Measurements from ENCODE around the gene HTD2. TPM values are rescaled to one million over a fixed set of nuclear protein-coding genes. Genes with fewer than 3 reads are reported as not detected.

HTD2 gene
- total RNA-seq, 1 experiment from 2014 or later = 13.5 TPM

DNA sequence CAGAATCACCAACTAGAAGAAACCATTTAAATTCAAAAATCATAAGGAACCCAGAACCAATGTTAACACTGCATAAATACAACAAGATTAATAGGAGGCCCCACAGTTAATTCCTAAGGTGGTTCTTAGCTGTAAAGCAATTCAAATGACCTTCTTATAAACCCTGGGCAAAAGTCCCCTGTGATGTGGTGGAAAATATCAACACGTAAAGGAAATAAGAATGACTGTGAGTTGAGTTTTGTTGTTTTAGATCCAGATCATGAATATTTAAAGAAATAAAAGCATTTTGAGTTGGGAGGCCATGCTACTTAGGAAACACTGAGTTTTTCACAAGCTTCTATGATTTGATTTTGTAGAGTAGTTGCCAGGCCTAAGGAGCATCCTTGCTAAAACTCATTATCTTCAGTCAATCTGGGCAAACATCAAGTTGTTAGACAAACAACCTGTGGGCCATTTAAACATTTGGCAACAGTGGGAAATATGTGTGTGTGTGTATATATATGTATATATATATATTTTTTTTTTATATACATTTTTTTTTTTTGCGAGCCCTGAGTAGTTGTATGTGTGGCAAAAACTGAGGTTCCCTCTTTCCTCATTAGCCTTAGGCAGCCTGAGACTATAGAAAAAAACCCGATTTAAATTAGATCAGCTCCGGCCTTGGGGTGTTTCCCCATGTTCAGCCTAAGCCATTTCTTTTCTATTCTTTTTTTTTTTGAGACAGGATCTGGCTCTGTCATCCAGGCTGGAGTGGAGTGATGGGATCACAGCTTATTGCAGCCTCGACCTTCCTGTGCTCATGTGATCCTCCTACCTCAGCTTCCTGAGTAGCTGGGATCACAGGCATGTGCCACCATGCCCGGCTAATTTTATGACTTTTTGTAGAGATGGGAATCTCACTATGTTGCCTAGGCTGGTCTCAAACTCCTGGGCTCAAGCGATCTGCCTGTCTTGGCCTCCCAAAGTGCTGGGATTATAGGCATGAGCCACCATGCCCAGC lies 18.4 kb downstream of the HTD2 start:
- Histone ChIP-seq H3K4me1 (ENCODE audit: control insufficient read depth in 1 of 2, insufficient read depth in 2 of 2, low read length in 2 of 2) (no peaks in the 10 kb centered on the region), H3K79me2 (ENCODE audit: insufficient read depth, low read length) (no peaks in the 10 kb centered on the region), H3K9me3 (ENCODE audit: control insufficient read depth in 1 of 2, insufficient read depth in 1 of 2, low read depth in 1 of 2, low read length in 2 of 2) (no peaks in the 10 kb centered on the region), H3K4me2 (ENCODE audit: low read length) (no peak overlapping the region), H3K27ac (ENCODE audit: low read depth, low read length) (no peak overlapping the region), H2AFZ (ENCODE audit: low read depth, low read length, poor library complexity, severe bottlenecking) (no peak overlapping the region), H3K4me3 (replicated peaks in 1 of 2; ENCODE audit: low read depth in 1 of 2, low read length in 2 of 2) (no peak overlapping the region), H3K9ac (ENCODE audit: low read length) (no peak overlapping the region), H3K36me3 (ENCODE audit: control insufficient read depth in 1 of 2, insufficient read depth in 2 of 2, low read length in 2 of 2) (no peaks in the 10 kb centered on the region), H3K9me2 (ENCODE audit: insufficient read depth) (no peaks in the 10 kb centered on the region), H4K20me1 (ENCODE audit: insufficient read depth) (no peaks in the 10 kb centered on the region), H3K27me3 (ENCODE audit: insufficient read depth, low read length) (no peaks in the 10 kb centered on the region)
- ChIA-PET CTCF (interaction anchor here (0.8 to 1.3 kb wide), 2 partner anchors 8 to 16 kb away, joined by 3 read pairs; no protein-coding TSS in a partner anchor), RAD21 (ENCODE audit: low non-redundant PET in 1 of 2, low total read pairs in 2 of 2, uncharacterized antibody in 2 of 2, unreplicated experiment in 2 of 2) (no interaction called here), POLR2A (no interaction called here)
- DNase-seq (ENCODE audit: low read depth, low spot score) (no peak), ATAC-seq (no peak)
- TF ChIP-seq ZFX (IDR thresholded peaks at IDR 0.05) (no peak), ZNF274 (IDR thresholded peaks at IDR 0.05; ENCODE audit: low read depth, low read length) (no peak), POLR2A (IDR thresholded peaks at IDR 0.05; ENCODE audit: borderline replicate concordance, extremely low read depth, insufficient read depth, insufficient read length) (no peak), EZH2phosphoT487 (IDR thresholded peaks at IDR 0.05; ENCODE audit: borderline replicate concordance) (no peak), EZH2 (IDR thresholded peaks at IDR 0.05) (no peak), POLR2AphosphoS5 (IDR thresholded peaks at IDR 0.05; ENCODE audit: low read depth, low read length) (no peak), CEBPB (IDR thresholded peaks at IDR 0.05; ENCODE audit: low read depth) (no peak), EGR1 (IDR thresholded peaks at IDR 0.05; ENCODE audit: low read depth) (no peak), SIN3A (IDR thresholded peaks at IDR 0.05; ENCODE audit: low read depth) (no peak), JUND (IDR thresholded peaks at IDR 0.05) (no peak), RAD21 (IDR thresholded peaks at IDR 0.05; ENCODE audit: low read depth) (no peak), SP1 (IDR thresholded peaks at IDR 0.05; ENCODE audit: low read depth) (no peak), ELF1 (IDR thresholded peaks at IDR 0.05; ENCODE audit: borderline replicate concordance, low read depth) (no peak)
- TF ChIP-seq, protein P1, sequence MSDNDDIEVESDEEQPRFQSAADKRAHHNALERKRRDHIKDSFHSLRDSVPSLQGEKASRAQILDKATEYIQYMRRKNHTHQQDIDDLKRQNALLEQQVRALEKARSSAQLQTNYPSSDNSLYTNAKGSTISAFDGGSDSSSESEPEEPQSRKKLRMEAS (IDR thresholded peaks at IDR 0.05) = no peak
- TF ChIP-seq, protein P2, sequence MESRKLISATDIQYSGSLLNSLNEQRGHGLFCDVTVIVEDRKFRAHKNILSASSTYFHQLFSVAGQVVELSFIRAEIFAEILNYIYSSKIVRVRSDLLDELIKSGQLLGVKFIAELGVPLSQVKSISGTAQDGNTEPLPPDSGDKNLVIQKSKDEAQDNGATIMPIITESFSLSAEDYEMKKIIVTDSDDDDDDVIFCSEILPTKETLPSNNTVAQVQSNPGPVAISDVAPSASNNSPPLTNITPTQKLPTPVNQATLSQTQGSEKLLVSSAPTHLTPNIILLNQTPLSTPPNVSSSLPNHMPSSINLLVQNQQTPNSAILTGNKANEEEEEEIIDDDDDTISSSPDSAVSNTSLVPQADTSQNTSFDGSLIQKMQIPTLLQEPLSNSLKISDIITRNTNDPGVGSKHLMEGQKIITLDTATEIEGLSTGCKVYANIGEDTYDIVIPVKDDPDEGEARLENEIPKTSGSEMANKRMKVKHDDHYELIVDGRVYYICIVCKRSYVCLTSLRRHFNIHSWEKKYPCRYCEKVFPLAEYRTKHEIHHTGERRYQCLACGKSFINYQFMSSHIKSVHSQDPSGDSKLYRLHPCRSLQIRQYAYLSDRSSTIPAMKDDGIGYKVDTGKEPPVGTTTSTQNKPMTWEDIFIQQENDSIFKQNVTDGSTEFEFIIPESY (IDR thresholded peaks at IDR 0.05; ENCODE audit: extremely low read depth, insufficient replicate concordance, low read length) = no peak
- TF ChIP-seq, protein P3, sequence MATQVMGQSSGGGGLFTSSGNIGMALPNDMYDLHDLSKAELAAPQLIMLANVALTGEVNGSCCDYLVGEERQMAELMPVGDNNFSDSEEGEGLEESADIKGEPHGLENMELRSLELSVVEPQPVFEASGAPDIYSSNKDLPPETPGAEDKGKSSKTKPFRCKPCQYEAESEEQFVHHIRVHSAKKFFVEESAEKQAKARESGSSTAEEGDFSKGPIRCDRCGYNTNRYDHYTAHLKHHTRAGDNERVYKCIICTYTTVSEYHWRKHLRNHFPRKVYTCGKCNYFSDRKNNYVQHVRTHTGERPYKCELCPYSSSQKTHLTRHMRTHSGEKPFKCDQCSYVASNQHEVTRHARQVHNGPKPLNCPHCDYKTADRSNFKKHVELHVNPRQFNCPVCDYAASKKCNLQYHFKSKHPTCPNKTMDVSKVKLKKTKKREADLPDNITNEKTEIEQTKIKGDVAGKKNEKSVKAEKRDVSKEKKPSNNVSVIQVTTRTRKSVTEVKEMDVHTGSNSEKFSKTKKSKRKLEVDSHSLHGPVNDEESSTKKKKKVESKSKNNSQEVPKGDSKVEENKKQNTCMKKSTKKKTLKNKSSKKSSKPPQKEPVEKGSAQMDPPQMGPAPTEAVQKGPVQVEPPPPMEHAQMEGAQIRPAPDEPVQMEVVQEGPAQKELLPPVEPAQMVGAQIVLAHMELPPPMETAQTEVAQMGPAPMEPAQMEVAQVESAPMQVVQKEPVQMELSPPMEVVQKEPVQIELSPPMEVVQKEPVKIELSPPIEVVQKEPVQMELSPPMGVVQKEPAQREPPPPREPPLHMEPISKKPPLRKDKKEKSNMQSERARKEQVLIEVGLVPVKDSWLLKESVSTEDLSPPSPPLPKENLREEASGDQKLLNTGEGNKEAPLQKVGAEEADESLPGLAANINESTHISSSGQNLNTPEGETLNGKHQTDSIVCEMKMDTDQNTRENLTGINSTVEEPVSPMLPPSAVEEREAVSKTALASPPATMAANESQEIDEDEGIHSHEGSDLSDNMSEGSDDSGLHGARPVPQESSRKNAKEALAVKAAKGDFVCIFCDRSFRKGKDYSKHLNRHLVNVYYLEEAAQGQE (IDR thresholded peaks at IDR 0.05; ENCODE audit: low read depth) = no peak
- TF ChIP-seq, protein P4, sequence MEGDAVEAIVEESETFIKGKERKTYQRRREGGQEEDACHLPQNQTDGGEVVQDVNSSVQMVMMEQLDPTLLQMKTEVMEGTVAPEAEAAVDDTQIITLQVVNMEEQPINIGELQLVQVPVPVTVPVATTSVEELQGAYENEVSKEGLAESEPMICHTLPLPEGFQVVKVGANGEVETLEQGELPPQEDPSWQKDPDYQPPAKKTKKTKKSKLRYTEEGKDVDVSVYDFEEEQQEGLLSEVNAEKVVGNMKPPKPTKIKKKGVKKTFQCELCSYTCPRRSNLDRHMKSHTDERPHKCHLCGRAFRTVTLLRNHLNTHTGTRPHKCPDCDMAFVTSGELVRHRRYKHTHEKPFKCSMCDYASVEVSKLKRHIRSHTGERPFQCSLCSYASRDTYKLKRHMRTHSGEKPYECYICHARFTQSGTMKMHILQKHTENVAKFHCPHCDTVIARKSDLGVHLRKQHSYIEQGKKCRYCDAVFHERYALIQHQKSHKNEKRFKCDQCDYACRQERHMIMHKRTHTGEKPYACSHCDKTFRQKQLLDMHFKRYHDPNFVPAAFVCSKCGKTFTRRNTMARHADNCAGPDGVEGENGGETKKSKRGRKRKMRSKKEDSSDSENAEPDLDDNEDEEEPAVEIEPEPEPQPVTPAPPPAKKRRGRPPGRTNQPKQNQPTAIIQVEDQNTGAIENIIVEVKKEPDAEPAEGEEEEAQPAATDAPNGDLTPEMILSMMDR (IDR thresholded peaks at IDR 0.05 in 2 of 3, conservative IDR thresholded peaks at IDR 0.05 in 1 of 3; ENCODE audit: borderline replicate concordance in 1 of 3, insufficient read depth in 1 of 3, low read depth in 2 of 3, low read length in 2 of 3) = no peak
- no TSS peak for BruUV-seq (replicated peaks)
- intact Hi-C loops (cut with micrococcal nuclease) = loop anchor here (5.0 kb wide), 1 partner anchor 308 kb away; no protein-coding TSS in a partner anchor
